Urinary bladder (tissue), 4 donors: Measurements from ENCODE around the gene TAF6. TPM values are rescaled to one million over a fixed set of nuclear protein-coding genes. Genes with fewer than 3 reads are reported as not detected.

Source experiments
- DNase-seq: peaks from one replicate; pipeline ENCODE4 v3.0.0-alpha.2; 2015; ENCODE audit errors: extremely low spot score
- H3K27ac ChIP-seq: one replicate; pipeline ENCODE4 v1.5.1; 2013; ENCODE audit warnings: low read depth, mild to moderate bottlenecking, moderate library complexity
- H3K36me3 ChIP-seq: one replicate; pipeline ENCODE4 v1.6.1; 2013; ENCODE audit warnings: mild to moderate bottlenecking, moderate library complexity; ENCODE audit not compliant: insufficient read depth
- H3K4me1 ChIP-seq: one replicate; pipeline ENCODE4 v1.6.1; 2013; ENCODE audit warnings: mild to moderate bottlenecking, moderate library complexity; ENCODE audit not compliant: insufficient read depth
- H3K4me3 ChIP-seq: one replicate; pipeline ENCODE4 v1.5.1; 2013; ENCODE audit warnings: low read depth, low read length
- WGBS: extraction: QIAGEN DNeasy Blood & Tissue Kit; methylation state at CpG from one replicate; pipeline ENCODE4 v1.1.7; 2013; 5-methylcytosine and 5-hydroxymethylcytosine counted together
- polyA plus RNA-seq: library from polyadenylated mRNA; stranded (reverse); fragments of 200-250 nt; gene quantifications from one replicate; pipeline ENCODE4 v1.2.3, GENCODE V29; 2013
- small RNA-seq: library from RNA; depleted of rRNA; stranded (forward); fragments of <200 nt; gene quantifications from one replicate; pipeline ENCODE3, GENCODE V24; 2014
- total RNA-seq: library from RNA; depleted of rRNA; stranded (reverse); fragments of >200 nt; gene quantifications from one replicate; pipeline ENCODE4 v1.2.3, GENCODE V29; 2014
- donor health status: healthy with polysubstance abuse.
- donor health status: healthy.

Gene TAF6
- total and polyA plus RNA-seq, 2 donors, result 20.6 to 55.4 TPM

- 99% methylated on average over 11 of the region's 11 CpGs for WGBS
- no peaks in the 10 kb centered on the region for H3K4me1 ChIP-seq
- peaks cover 21% of the 10 kb centered on the region for H3K36me3 ChIP-seq
- no peak for DNase-seq
- H3K4me3 ChIP-seq, result no peak overlapping the region
- H3K27ac ChIP-seq, result no peak overlapping the region
These were observed 48.0 kb downstream of the TAF6 start for GRCh38 chr7:100071018-100071723.

- H3K4me3 ChIP-seq, result no peak overlapping the region
- H3K36me3 ChIP-seq, result peaks cover 14% of the 10 kb centered on the region
- 97% methylated on average over 5 of the region's 5 CpGs for WGBS
- DNase-seq, result no peak
- H3K27ac ChIP-seq, result no peak overlapping the region
- H3K4me1 ChIP-seq, result peaks cover 2% of the 10 kb centered on the region
These were observed 49.2 kb downstream of the TAF6 start for GRCh38 chr7:100069991-100070390.

- Histone ChIP-seq H3K4me3 (no peak overlapping the region), H3K27ac (no peak overlapping the region), H3K36me3 (peaks cover 8% of the 10 kb centered on the region), H3K4me1 (peaks cover 2% of the 10 kb centered on the region)
- no peak for DNase-seq
- 90% methylated on average over 7 of the region's 7 CpGs for WGBS
These were observed 52.2 kb downstream of the TAF6 start for GRCh38 chr7:100066953-100067352.

GRCh38 chr7:100065452-100066186 is 53.5 kb downstream of the TAF6 start:
- peaks cover 3% of the 10 kb centered on the region for H3K36me3 ChIP-seq
- DNase-seq, result no peak
- 27% methylated on average over 8 of the region's 8 CpGs for WGBS
- peaks cover 2% of the 10 kb centered on the region for H3K4me1 ChIP-seq
- H3K27ac ChIP-seq, result no peak overlapping the region
- no peak overlapping the region for H3K4me3 ChIP-seq

- no peak overlapping the region for H3K4me3 ChIP-seq
- no peak overlapping the region for H3K27ac ChIP-seq
- DNase-seq, result no peak
- H3K36me3 ChIP-seq, result peaks cover 3% of the 10 kb centered on the region
- peaks cover 2% of the 10 kb centered on the region for H3K4me1 ChIP-seq
- 95% methylated on average over 9 of the region's 9 CpGs for WGBS
These were observed 55.0 kb downstream of the TAF6 start for GRCh38 chr7:100064162-100064561.

- WGBS, result 94% methylated on average over 4 of the region's 4 CpGs
- Histone ChIP-seq H3K36me3 (peaks cover 3% of the 10 kb centered on the region), H3K27ac (no peak overlapping the region), H3K4me1 (peaks cover 2% of the 10 kb centered on the region), H3K4me3 (no peak overlapping the region)
- DNase-seq, result no peak
These were observed 55.8 kb downstream of the TAF6 start for GRCh38 chr7:100063376-100063775.

- no peak overlapping the region for H3K27ac ChIP-seq
These were observed 57.5 kb downstream of the TAF6 start for GRCh38 chr7:100061518-100062193.

GRCh38 chr7:100059251-100059739 is 59.9 kb downstream of the TAF6 start:
- 93% methylated on average over 5 of the region's 5 CpGs for WGBS
- Histone ChIP-seq H3K36me3 (no peaks in the 10 kb centered on the region), H3K4me3 (no peak overlapping the region), H3K27ac (no peak overlapping the region), H3K4me1 (no peaks in the 10 kb centered on the region)
- no peak for DNase-seq

More at GRCh38 chr7:100061518-100062193, 57.5 kb downstream of the TAF6 start:
- no peak for DNase-seq
- H3K4me1 ChIP-seq, result peaks cover 2% of the 10 kb centered on the region
- no peak overlapping the region for H3K4me3 ChIP-seq
- peaks cover 3% of the 10 kb centered on the region for H3K36me3 ChIP-seq
- WGBS, result 96% methylated on average over 11 of the region's 11 CpGs

Small RNAs within 50 kb of the gene (small RNA-seq; reads per million reads assigned to genes)
- gene MIR106B (114 reads per million, percentile 97 among the genes with 10 or more reads in this experiment), gene MIR25 (1,456 reads per million, percentile 99 among the genes with 10 or more reads in this experiment), gene MIR93 (361 reads per million, percentile 98 among the genes with 10 or more reads in this experiment)

Other genes with a start within 250 kb of the TAF6 start
- gene OR2AE1, start 242.3 kb downstream of the TAF6 start, total RNA-seq, result not detected
- gene OR2AE1, start 242.3 kb downstream of the TAF6 start, polyA plus RNA-seq, result 0.13 TPM
- 27.9 TPM for gene TRIM4, start 199.8 kb downstream of the TAF6 start, total RNA-seq
- gene TRIM4, start 199.8 kb downstream of the TAF6 start, polyA plus RNA-seq, result 30.2 TPM
- gene GJC3, start 189.7 kb downstream of the TAF6 start, total RNA-seq, result not detected
- gene GJC3, start 189.7 kb downstream of the TAF6 start, polyA plus RNA-seq, result 0.14 TPM
- 1.9 TPM for gene AZGP1, start 143.3 kb downstream of the TAF6 start, total RNA-seq
- gene AZGP1, start 143.3 kb downstream of the TAF6 start, polyA plus RNA-seq, result 9.3 TPM
- 51.5 TPM for gene ZKSCAN1, start 103.8 kb downstream of the TAF6 start, total RNA-seq
- gene ZKSCAN1, start 103.8 kb downstream of the TAF6 start, polyA plus RNA-seq, result 14.3 TPM
- 10.4 TPM for gene ZSCAN21, start 69.6 kb downstream of the TAF6 start, total RNA-seq
- gene ZSCAN21, start 69.6 kb downstream of the TAF6 start, polyA plus RNA-seq, result 11.6 TPM
- gene ZNF3, start 37.6 kb downstream of the TAF6 start, total RNA-seq, result 38.3 TPM
- gene ZNF3, start 37.6 kb downstream of the TAF6 start, polyA plus RNA-seq, result 17.4 TPM
- gene COPS6, start 30.4 kb downstream of the TAF6 start, total RNA-seq, result 36.1 TPM
- 160 TPM for gene COPS6, start 30.4 kb downstream of the TAF6 start, polyA plus RNA-seq
- 44.6 TPM for gene MCM7, start 18.0 kb downstream of the TAF6 start, total RNA-seq
- 62.5 TPM for gene MCM7, start 18.0 kb downstream of the TAF6 start, polyA plus RNA-seq
- gene AP4M1, start 17.7 kb downstream of the TAF6 start, total RNA-seq, result 13.9 TPM
- gene AP4M1, start 17.7 kb downstream of the TAF6 start, polyA plus RNA-seq, result 23.9 TPM
- gene CNPY4, start 276 bp upstream of the TAF6 start, total RNA-seq, result 34.5 TPM
- gene CNPY4, start 276 bp upstream of the TAF6 start, polyA plus RNA-seq, result 26.1 TPM
- 1.3 TPM for gene MBLAC1, start 7.6 kb upstream of the TAF6 start, total RNA-seq
- 4.7 TPM for gene MBLAC1, start 7.6 kb upstream of the TAF6 start, polyA plus RNA-seq
- gene LAMTOR4, start 29.6 kb upstream of the TAF6 start, total RNA-seq, result 36.3 TPM
- 251 TPM for gene LAMTOR4, start 29.6 kb upstream of the TAF6 start, polyA plus RNA-seq
- 5.4 TPM for gene TRAPPC14, start 39.4 kb upstream of the TAF6 start, total RNA-seq
- 11.6 TPM for gene TRAPPC14, start 39.4 kb upstream of the TAF6 start, polyA plus RNA-seq
- gene GAL3ST4, start 49.3 kb upstream of the TAF6 start, total RNA-seq, result 6.5 TPM
- 9.8 TPM for gene GAL3ST4, start 49.3 kb upstream of the TAF6 start, polyA plus RNA-seq
- gene GPC2, start 58.0 kb upstream of the TAF6 start, total RNA-seq, result 3.7 TPM
- gene GPC2, start 58.0 kb upstream of the TAF6 start, polyA plus RNA-seq, result 0.80 TPM
- gene STAG3, start 58.6 kb upstream of the TAF6 start, total RNA-seq, result 0.90 TPM
- 0.61 TPM for gene STAG3, start 58.6 kb upstream of the TAF6 start, polyA plus RNA-seq
- gene PVRIG, start 100.6 kb upstream of the TAF6 start, total RNA-seq, result 0.21 TPM
- gene PVRIG, start 100.6 kb upstream of the TAF6 start, polyA plus RNA-seq, result 0.77 TPM
- not detected for gene SPDYE3, start 188.3 kb upstream of the TAF6 start, total RNA-seq
- gene SPDYE3, start 188.3 kb upstream of the TAF6 start, polyA plus RNA-seq, result 0.10 TPM
- 16.3 TPM for gene PILRB, start 238.8 kb upstream of the TAF6 start, total RNA-seq
- 34.4 TPM for gene PILRB, start 238.8 kb upstream of the TAF6 start, polyA plus RNA-seq